K562 (cell line): ENCODE data around the gene MPV17L. TPM values are rescaled to one million over a fixed set of nuclear protein-coding genes. Genes with fewer than 3 reads are reported as not detected.

Experiments
- ATAC-seq: fragments of 200-7000 bp; cut with Tn5 transposase; 3 replicates; pipeline ENCODE4 v1.9.1; 2020; ENCODE audit warnings: moderate library complexity
- BruUV-seq: library from RNA; stranded (reverse); fragments of 400-500 nt; replicated peaks from 2 replicates; lab custom pipeline; 2021; lab: Mats Ljungman, UMichigan
- CTCF ChIA-PET: fragments of 300-600 bp; formaldehyde crosslinking; extraction: SDS; loops from one replicate; lab custom pipeline; 2021; ENCODE audit warnings: low intra/inter-chr PET ratio; lab: Yijun Ruan, JAX
- POLR2A ChIA-PET: fragments of 300-600, 350-650 bp; sonication (Branson Sonifier 250); formaldehyde crosslinking; extraction: SDS; loops from one replicate; lab custom pipeline; 2021; ENCODE audit warnings: antibody characterized with exemption, inconsistent platforms; lab: Yijun Ruan, JAX
- DNase-seq, 4 experiments: peaks; one replicate each; pipeline versions ENCODE4 v3.0.0 to v3.0.0-alpha.2; 2011 to 2018; ENCODE audit warnings: low spot score in 3 of 4, mixed read lengths in 3 of 4; ENCODE audit errors: extremely low read depth in 1 of 4
- FAIRE-seq: peaks from 2 replicates; lab custom pipeline; 2011; peaks lifted over from hg19 to GRCh38; lab: Jason Lieb, UNC
- H2AFZ ChIP-seq: 2 replicates; pipeline ENCODE4 v1.6.0; 2011; ENCODE audit warnings: low read depth, low read length, control low read depth, inconsistent platforms
- H3K27ac ChIP-seq: fragments of 200-600 bp; 3 replicates; pipeline ENCODE4 v1.8.0; 2011; ENCODE audit warnings: low read depth, mild to moderate bottlenecking, control low read depth, inconsistent platforms, low read length, moderate library complexity, mixed read lengths; ENCODE audit errors: extremely low read depth
- H3K27me3 ChIP-seq, 2 experiments: fragments of 300-600 bp in 1 of 2; 2 replicates in 1 of 2; 3 replicates in 1 of 2; pipeline versions ENCODE4 v1.6.0 to v1.8.0; 2011; ENCODE audit warnings: inconsistent platforms in 2 of 2, low read length in 2 of 2, mild to moderate bottlenecking in 1 of 2, mixed read lengths in 1 of 2, moderate library complexity in 1 of 2; ENCODE audit not compliant: control insufficient read depth in 2 of 2, insufficient read depth in 2 of 2
- H3K36me3 ChIP-seq: fragments of 300-600 bp; 3 replicates; pipeline ENCODE4 v1.8.0; 2011; ENCODE audit warnings: mild to moderate bottlenecking, low read length, inconsistent platforms; ENCODE audit not compliant: control insufficient read depth, insufficient read depth
- H3K4me1 ChIP-seq, 2 experiments: fragments of 200-600 bp in 1 of 2; replicated peaks in 1 of 2; 2 replicates in 1 of 2; 3 replicates in 1 of 2; pipeline versions ENCODE4 v1.5.1 to v1.8.0; 2011; ENCODE audit warnings: inconsistent platforms in 2 of 2, low read length in 2 of 2, mild to moderate bottlenecking in 1 of 2, mixed read lengths in 1 of 2, moderate library complexity in 1 of 2; ENCODE audit not compliant: control insufficient read depth in 2 of 2, insufficient read depth in 2 of 2
- H3K4me2 ChIP-seq: 2 replicates; pipeline ENCODE4 v1.6.1; 2011; ENCODE audit warnings: low read length, control low read depth, inconsistent platforms, mixed read lengths; ENCODE audit not compliant: insufficient read depth
- H3K4me3 ChIP-seq: fragments of 200-600 bp; sonication (generic), shearing (Covaris generic); 2 replicates; pipeline ENCODE4 v1.5.1; 2016; ENCODE audit warnings: control low read depth, inconsistent platforms
- H3K79me2 ChIP-seq: fragments of 200-600 bp; 3 replicates; pipeline ENCODE4 v1.8.0; 2011; ENCODE audit warnings: low read length, inconsistent platforms; ENCODE audit not compliant: control insufficient read depth, insufficient read depth
- H3K9ac ChIP-seq, 2 experiments: 2 replicates each; pipeline versions ENCODE4 v1.6.0 to v1.6.1; 2011; ENCODE audit warnings: low read depth in 2 of 2, low read length in 2 of 2, control low read depth in 1 of 2, inconsistent platforms in 1 of 2, mild to moderate bottlenecking in 1 of 2, mixed read lengths in 1 of 2; ENCODE audit not compliant: insufficient read depth in 1 of 2
- H3K9me1 ChIP-seq: one replicate; pipeline ENCODE4 v1.6.0; 2011; ENCODE audit warnings: inconsistent platforms, mild to moderate bottlenecking, low read length, moderate library complexity; ENCODE audit not compliant: control insufficient read depth, insufficient read depth
- H3K9me3 ChIP-seq: replicated peaks from 2 replicates; pipeline ENCODE4 v1.5.1; 2011; ENCODE audit warnings: low read depth, low read length, inconsistent platforms; ENCODE audit not compliant: control insufficient read depth, insufficient read depth
- H4K20me1 ChIP-seq: replicated peaks from 2 replicates; pipeline ENCODE4 v1.6.1; 2011; ENCODE audit warnings: low read length, inconsistent platforms, mixed read lengths; ENCODE audit not compliant: control insufficient read depth, insufficient read depth
- ARHGAP35 ChIP-seq: fragments of 450-650 bp; IDR thresholded peaks from 2 replicates; pipeline ENCODE4 v1.6.1; 2018; ENCODE audit not compliant: partially characterized antibody
- CEBPG ChIP-seq, 3 experiments: fragments of 200-800 bp in 1 of 3; sonication (Bioruptor generic) in 1 of 3; sonication (generic) in 1 of 3; formaldehyde crosslinking in 1 of 3; IDR thresholded peaks in 2 of 3; conservative IDR thresholded peaks in 1 of 3; 2 replicates each; pipeline versions ENCODE4 v1.6.1 to v1.8.0; 2016 to 2022; ENCODE audit warnings: missing compliant biosample characterization in 2 of 3, missing genetic modification characterization in 2 of 3, mild to moderate bottlenecking in 1 of 3, missing genetic modification reagents in 1 of 3
- COPS2 ChIP-seq: fragments of 450-650 bp; conservative IDR thresholded peaks from 2 replicates; pipeline ENCODE4 v1.6.1; 2016; ENCODE audit warnings: mild to moderate bottlenecking, moderate library complexity
- FIP1L1 ChIP-seq: fragments of 200-400 bp; formaldehyde crosslinking; IDR thresholded peaks from 2 replicates; pipeline ENCODE4 v1.6.1; 2018; ENCODE audit warnings: mild to moderate bottlenecking, low read depth, low read length; ENCODE audit not compliant: poor library complexity, severe bottlenecking
- NFE2 ChIP-seq: IDR thresholded peaks from 2 replicates; pipeline ENCODE4 v1.6.1; 2014; ENCODE audit warnings: antibody characterized with exemption, low read depth
- NFRKB ChIP-seq: fragments of 450-650 bp; IDR thresholded peaks from 2 replicates; pipeline ENCODE4 v1.6.1; 2016; ENCODE audit warnings: low read depth
- PPARD ChIP-seq: fragments of 250-450 bp; sonication (Bioruptor Pico); IDR thresholded peaks from 2 replicates; pipeline ENCODE4 v1.8.0; 2022; ENCODE audit warnings: inconsistent platforms, mild to moderate bottlenecking, moderate library complexity
- STAT5A ChIP-seq: IDR thresholded peaks from 2 replicates; pipeline ENCODE4 v1.6.1; 2012; ENCODE audit warnings: low read length, inconsistent platforms, borderline replicate concordance
- ZBTB7A ChIP-seq: IDR thresholded peaks from 2 replicates; pipeline ENCODE4 v1.6.1; 2011; ENCODE audit warnings: low read depth, mild to moderate bottlenecking, low read length, moderate library complexity, borderline replicate concordance; ENCODE audit not compliant: control insufficient read depth
- ZNF318 ChIP-seq, 2 experiments: fragments of 450-650 bp; IDR thresholded peaks; 2 replicates each; pipeline ENCODE4 v1.6.1; 2016; ENCODE audit warnings: mild to moderate bottlenecking in 2 of 2, borderline replicate concordance in 1 of 2, low read depth in 1 of 2, moderate library complexity in 1 of 2
- ZNF589 ChIP-seq: fragments of 200-800 bp; sonication (Bioruptor generic); IDR thresholded peaks from 2 replicates; pipeline ENCODE4 v1.6.1; 2016; ENCODE audit warnings: low read depth, missing genetic modification characterization, missing compliant biosample characterization
- ZNF785 ChIP-seq: fragments of 250-450 bp; sonication (Bioruptor Pico); IDR thresholded peaks from 2 replicates; pipeline ENCODE4 v1.4.0; 2020; ENCODE audit warnings: mild to moderate bottlenecking
- WGBS: fragments of 100-300 bp; shearing (Covaris generic); methylation state at CpG from one replicate; pipeline ENCODE4 v1.1.6; 2016; ENCODE audit warnings: low coverage, mixed read lengths; ENCODE audit not compliant: insufficient coverage; ENCODE audit errors: missing lambda C conversion rate; 5-methylcytosine and 5-hydroxymethylcytosine counted together
- in situ Hi-C: fragments of 300-500 bp; cut with MboI; formaldehyde crosslinking; loops from 4 replicates; pipeline ENCODE4 v1.15.0; 2018; ENCODE audit warnings: inconsistent platforms, mixed read lengths
- intact Hi-C: fragments of 100-400 bp; cut with micrococcal nuclease; formaldehyde crosslinking; loops from 2 replicates; pipeline ENCODE4 v1.14.2; 2022
- polyA plus RNA-seq, 8 experiments: library from polyadenylated mRNA; depleted of rRNA in 4 of 8; stranded (reverse) in 5 of 8; unstranded in 3 of 8; fragments of >200 nt; fragmentation: Nextera tagmentation in 2 of 8; fragmentation: Illumina TruSeq in 1 of 8; extraction: Ambion mirVana in 2 of 8; extraction: Trizol in 1 of 8; gene quantifications; 2 replicates each; pipeline versions ENCODE4 v1.2.1 to v1.2.3, GENCODE V29; 2011 to 2014; ENCODE audit warnings: inconsistent platforms in 1 of 8, missing spikeins in 1 of 8
- total RNA-seq, 7 experiments: library from RNA; depleted of rRNA in 6 of 7; stranded (reverse); fragments of >200 nt in 6 of 7; fragmentation: Illumina TruSeq in 2 of 7; extraction: Trizol in 2 of 7; gene quantifications; 2 replicates each; pipeline versions ENCODE4 v1.2.1 to v1.2.3, GENCODE V29; 2011 to 2021; ENCODE audit warnings: low replicate concordance in 1 of 7

The MPV17L gene
- total and polyA plus RNA-seq, 9 of the 15 experiments (the other 6 are each of a cell fraction or from before 2014, with no cell fraction given) = not detected

GRCh38 chr16:15460601-15461000 lies 65.0 kb downstream of the MPV17L start:
- intact Hi-C loops = no loop called here

More at GRCh38 chr16:15460601-15461000, 65.0 kb downstream of the MPV17L start:
- Histone ChIP-seq H3K79me2 (no peaks in the 10 kb centered on the region), H3K9me1 (no peaks in the 10 kb centered on the region), H3K27me3 (peaks cover 2 to 3% of the 10 kb centered on the region in 2 experiments; a peak in 4 of 5 replicates)
- no peak for TF ChIP-seq ZNF318 (IDR thresholded peaks at IDR 0.05; ENCODE audit: borderline replicate concordance in 1 of 2, low read depth in 1 of 2)
- no peak for TF ChIP-seq CEBPG (CRISPR knock-in tag; IDR thresholded peaks at IDR 0.05)
- TF ChIP-seq CEBPG (tag; conservative IDR thresholded peaks at IDR 0.05 in 1 of 2, IDR thresholded peaks at IDR 0.05 in 1 of 2) = no peak
- TF ChIP-seq ZNF785 (CRISPR knock-in tag) = no peak
- TF ChIP-seq NFE2 = no peak
- TF ChIP-seq PPARD = no peak
- TF ChIP-seq ARHGAP35 = no peak
- TF ChIP-seq FIP1L1 = no peak
- no peak for TF ChIP-seq COPS2
- TF ChIP-seq STAT5A = no peak
- TF ChIP-seq NFRKB = no peak
- TF ChIP-seq ZBTB7A = no peak
- TF ChIP-seq ZNF589 (CRISPR knock-in tag) = no peak
- TF ChIP-seq, all 486 proteins: peak for 0
- no TSS peak for BruUV-seq
- Histone ChIP-seq H3K27ac (no peak overlapping the region), H3K4me2 (no peak overlapping the region), H3K36me3 (no peaks in the 10 kb centered on the region), H3K9me3 (no peaks in the 10 kb centered on the region), H3K9ac (no peak overlapping the region), H2AFZ (no peak overlapping the region), H4K20me1 (no peaks in the 10 kb centered on the region), H3K4me3 (no peak overlapping the region), H3K4me1 (no peaks in the 10 kb centered on the region; a peak in 1 of 5 replicates)
- FAIRE-seq = no peak
- 11% methylated on average over 3 of the region's 3 CpGs for WGBS
- no peak for DNase-seq
- CTCF ChIA-PET = interaction anchor here (0.6 kb wide), 1 partner anchor 48 kb away, joined by 4 read pairs; no protein-coding TSS in a partner anchor
- in situ Hi-C loops = no loop called here
- ATAC-seq = no peak
- POLR2A ChIA-PET = no interaction called here
